ENCODE data around the gene LRRTM3.

- TF ChIP-seq CTCF (IDR thresholded peaks at IDR 0.05) (no peak), POLR2AphosphoS5 (IDR thresholded peaks at IDR 0.05) (no peak)
Observed at GRCh38 chr10:67004690-67005089, 78.9 kb downstream of the LRRTM3 start.
